Chondrocyte (in vitro differentiated cells): ENCODE measurements around the gene UXS1. TPM values are rescaled to one million over a fixed set of nuclear protein-coding genes. Genes with fewer than 3 reads are reported as not detected.

Experiments
- DNase-seq: peaks from one replicate; pipeline ENCODE4 v3.0.0; 2021; ENCODE audit warnings: mixed read lengths, low spot score
- H3K27ac Mint-ChIP-seq: one replicate; pipeline ENCODE4 v1.8.0; 2021; ENCODE audit warnings: mild to moderate bottlenecking, moderate library complexity, mixed read lengths; ENCODE audit not compliant: unreplicated experiment
- H3K27me3 Mint-ChIP-seq: 2 replicates; pipeline ENCODE4 v1.8.0; 2021; ENCODE audit warnings: low read depth, mixed read lengths
- H3K36me3 Mint-ChIP-seq: 2 replicates; pipeline ENCODE4 v1.8.0; 2021; ENCODE audit warnings: low read depth, mixed read lengths
- H3K4me1 Mint-ChIP-seq: 2 replicates; pipeline ENCODE4 v1.8.0; 2021; ENCODE audit warnings: low read depth, mild to moderate bottlenecking, mixed read lengths
- H3K4me3 Mint-ChIP-seq: one replicate; pipeline ENCODE4 v1.8.0; 2021; ENCODE audit warnings: mild to moderate bottlenecking, moderate library complexity, mixed read lengths; ENCODE audit not compliant: unreplicated experiment
- H3K9me3 Mint-ChIP-seq: 2 replicates; pipeline ENCODE4 v1.8.0; 2021; ENCODE audit warnings: low read depth, mixed read lengths
- CTCF ChIP-seq: fragments of 200-600 bp; sonication (generic); IDR thresholded peaks from 2 replicates; pipeline ENCODE4 v1.5.0; 2021; ENCODE audit warnings: antibody characterized with exemption, mild to moderate bottlenecking, moderate library complexity
- total RNA-seq: library from RNA; stranded (reverse); gene quantifications from 3 replicates; pipeline ENCODE4 v1.2.1, GENCODE V29; 2021

The UXS1 gene
- total RNA-seq, 1 donor from 2014 or later = 19.7 TPM

GRCh38 chr2:106185475-106186184 lies 8.5 kb downstream of the UXS1 start:
- H3K27ac Mint-ChIP-seq = no peak overlapping the region
- no peak for DNase-seq
- H3K27me3 Mint-ChIP-seq = no peaks in the 10 kb centered on the region
- H3K4me3 Mint-ChIP-seq = no peak overlapping the region
- no peaks in the 10 kb centered on the region for H3K36me3 Mint-ChIP-seq
- H3K4me1 Mint-ChIP-seq = peaks cover 25% of the 10 kb centered on the region
- H3K9me3 Mint-ChIP-seq = no peaks in the 10 kb centered on the region
- TF ChIP-seq CTCF = no peak

- Mint-ChIP-seq H3K27ac (no peak overlapping the region), H3K36me3 (no peaks in the 10 kb centered on the region), H3K9me3 (no peaks in the 10 kb centered on the region), H3K27me3 (no peaks in the 10 kb centered on the region), H3K4me1 (peaks cover 25% of the 10 kb centered on the region), H3K4me3 (no peak overlapping the region)
- TF ChIP-seq CTCF = no peak
- DNase-seq = no peak
These were observed 9.2 kb downstream of the UXS1 start for GRCh38 chr2:106184857-106185256.

- H3K9me3 Mint-ChIP-seq = no peaks in the 10 kb centered on the region
- H3K36me3 Mint-ChIP-seq = no peaks in the 10 kb centered on the region
- H3K4me1 Mint-ChIP-seq = peaks cover 25% of the 10 kb centered on the region
- no peak for TF ChIP-seq CTCF
- H3K4me3 Mint-ChIP-seq = no peak overlapping the region
- no peak overlapping the region for H3K27ac Mint-ChIP-seq
- H3K27me3 Mint-ChIP-seq = no peaks in the 10 kb centered on the region
- no peak for DNase-seq
These were observed 9.7 kb downstream of the UXS1 start for GRCh38 chr2:106184394-106184793.

- H3K36me3 Mint-ChIP-seq = no peaks in the 10 kb centered on the region
- TF ChIP-seq CTCF = no peak
- H3K27me3 Mint-ChIP-seq = no peaks in the 10 kb centered on the region
- peak overlapping the region; percentile 27 for H3K27ac Mint-ChIP-seq
- peaks cover 25% of the 10 kb centered on the region for H3K4me1 Mint-ChIP-seq
- H3K4me3 Mint-ChIP-seq = no peak overlapping the region
- no peaks in the 10 kb centered on the region for H3K9me3 Mint-ChIP-seq
- DNase-seq = no peak
These were observed 10.9 kb downstream of the UXS1 start for GRCh38 chr2:106183101-106183696.

GRCh38 chr2:106181064-106181463 lies 13.0 kb downstream of the UXS1 start:
- Mint-ChIP-seq H3K27ac (no peak overlapping the region), H3K36me3 (no peaks in the 10 kb centered on the region), H3K4me1 (peaks cover 25% of the 10 kb centered on the region), H3K27me3 (no peaks in the 10 kb centered on the region), H3K9me3 (no peaks in the 10 kb centered on the region), H3K4me3 (no peak overlapping the region)
- DNase-seq = no peak
- no peak for TF ChIP-seq CTCF
